HG03108 (cell line): ENCODE results near the gene ABL2.
A peak's percentile ranks its signal among the peaks of the same experiment; 100 is the strongest.

Experiments
- ATAC-seq: cut with Tn5 transposase; IDR thresholded peaks from one replicate; pipeline ENCODE4 v1.9.1; 2021; ENCODE audit warnings: moderate library complexity; ENCODE audit not compliant: unreplicated experiment

Gene ABL2

GRCh38 chr1:179095924-179096323, 133.6 kb downstream of the ABL2 start:
- no peak for ATAC-seq

GRCh38 chr1:179095377-179095776, 134.1 kb downstream of the ABL2 start:
- no peak for ATAC-seq

- ATAC-seq = no peak
Measured at GRCh38 chr1:179094818-179095217, 134.7 kb downstream of the ABL2 start.

- ATAC-seq = no peak
Measured at GRCh38 chr1:179092896-179093461, 136.5 kb downstream of the ABL2 start.

GRCh38 chr1:179091691-179092165, 137.7 kb downstream of the ABL2 start:
- ATAC-seq = no peak

GRCh38 chr1:179090923-179091322, 138.6 kb downstream of the ABL2 start:
- ATAC-seq = no peak

- ATAC-seq = no peak
Measured at GRCh38 chr1:179090522-179090921, 139.0 kb downstream of the ABL2 start.

- ATAC-seq = no peak
Measured at GRCh38 chr1:179089827-179090482, 139.5 kb downstream of the ABL2 start.

GRCh38 chr1:179087665-179088064, 141.8 kb downstream of the ABL2 start:
- no peak for ATAC-seq

GRCh38 chr1:179083533-179083932, 145.9 kb downstream of the ABL2 start:
- no peak for ATAC-seq

- ATAC-seq = no peak
Measured at GRCh38 chr1:179082999-179083335, 146.5 kb downstream of the ABL2 start.

- peak; percentile 3 for ATAC-seq
Measured at GRCh38 chr1:179082333-179082998, 147.0 kb downstream of the ABL2 start.

- ATAC-seq = peak; percentile 89
Measured at GRCh38 chr1:179081687-179082332, 147.7 kb downstream of the ABL2 start, which contains the start of gene TOR3A. Gene TOR3A, plus strand, starts transcription at chr1:179082070. Its CDS starts 59 bp downstream, at chr1:179082129.

- no peak for ATAC-seq
Measured at GRCh38 chr1:179080866-179081686, 148.4 kb downstream of the ABL2 start.

- ATAC-seq = no peak
Measured at GRCh38 chr1:179079113-179079761, 150.2 kb downstream of the ABL2 start.

- ATAC-seq = no peak
Measured at GRCh38 chr1:179077396-179077795, 152.1 kb downstream of the ABL2 start.

- ATAC-seq = no peak
Measured at GRCh38 chr1:179066471-179066870, 163.0 kb downstream of the ABL2 start.

GRCh38 chr1:179061360-179062282, 167.9 kb downstream of the ABL2 start:
- no peak for ATAC-seq
